GM18520 (cell line): Measurements from ENCODE around the gene DNMT3L.
"Not testable (repeated sequence)": the region's sequence is repeated elsewhere in the genome, so short reads cannot be mapped to it uniquely, and the experiment has no call there.

Experiments
- ATAC-seq: cut with Tn5 transposase; IDR thresholded peaks from one replicate; pipeline ENCODE4 v1.9.1; 2021; ENCODE audit not compliant: unreplicated experiment

The DNMT3L gene

DNA sequence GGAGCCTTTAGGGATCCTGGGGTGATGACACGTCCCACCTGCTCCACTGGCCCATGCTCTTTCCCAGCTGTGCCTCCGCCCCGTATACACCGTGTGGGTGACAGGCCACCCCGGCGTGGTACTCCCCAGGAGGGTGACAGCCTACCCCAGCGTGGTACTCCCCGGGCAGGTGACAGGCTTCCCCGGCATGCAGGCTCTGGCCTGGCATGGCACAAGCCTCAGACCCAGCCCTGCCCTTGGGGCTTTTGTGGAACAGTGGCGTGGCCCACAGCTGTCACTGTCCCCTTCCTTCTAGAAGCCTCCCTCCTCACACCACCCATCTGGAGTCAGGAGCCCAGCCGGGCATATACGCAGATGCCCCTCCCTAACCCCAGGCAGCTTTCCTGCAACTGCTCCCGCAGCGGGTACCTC, 33.5 kb upstream of the DNMT3L start:
- no peak for ATAC-seq

DNA sequence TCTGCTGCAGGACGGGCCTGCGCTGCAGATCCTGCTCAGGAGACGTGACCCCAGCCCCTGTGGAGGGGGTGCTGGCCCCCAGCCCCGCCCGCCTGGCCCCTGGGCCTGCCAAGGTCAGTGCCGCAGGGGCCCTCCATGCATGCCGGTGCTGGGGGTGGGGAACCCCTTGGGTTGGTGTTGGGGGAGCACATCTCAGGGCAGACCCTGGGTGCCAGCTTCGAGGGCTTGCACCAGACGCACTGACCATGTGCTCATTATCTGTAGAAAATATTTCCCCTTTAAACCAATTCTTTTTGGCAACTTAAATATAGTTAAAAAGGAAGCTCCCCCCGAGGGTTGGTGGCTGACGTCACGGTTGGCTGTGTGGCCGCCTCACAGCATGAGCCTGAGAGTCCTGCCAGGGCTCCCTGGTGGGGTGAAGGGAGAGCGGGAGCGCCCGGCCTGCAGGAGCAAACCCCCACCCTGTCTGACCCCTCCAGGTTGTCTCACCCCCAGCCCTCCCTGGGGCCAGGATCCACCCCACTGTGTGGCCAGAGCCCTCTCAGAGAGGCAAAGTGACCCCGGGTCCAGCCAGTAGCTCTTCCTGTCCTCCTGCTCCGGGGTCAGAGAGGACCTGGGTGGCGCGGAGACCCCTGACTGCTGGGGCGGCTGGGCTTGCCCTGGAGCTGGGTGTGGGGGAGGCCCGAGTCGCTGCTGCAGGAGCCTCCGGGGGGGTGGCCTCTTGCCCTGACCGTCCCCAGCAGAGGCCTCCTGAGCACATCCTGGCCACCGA, 32.9 kb upstream of the DNMT3L start:
- ATAC-seq: no peak

DNA sequence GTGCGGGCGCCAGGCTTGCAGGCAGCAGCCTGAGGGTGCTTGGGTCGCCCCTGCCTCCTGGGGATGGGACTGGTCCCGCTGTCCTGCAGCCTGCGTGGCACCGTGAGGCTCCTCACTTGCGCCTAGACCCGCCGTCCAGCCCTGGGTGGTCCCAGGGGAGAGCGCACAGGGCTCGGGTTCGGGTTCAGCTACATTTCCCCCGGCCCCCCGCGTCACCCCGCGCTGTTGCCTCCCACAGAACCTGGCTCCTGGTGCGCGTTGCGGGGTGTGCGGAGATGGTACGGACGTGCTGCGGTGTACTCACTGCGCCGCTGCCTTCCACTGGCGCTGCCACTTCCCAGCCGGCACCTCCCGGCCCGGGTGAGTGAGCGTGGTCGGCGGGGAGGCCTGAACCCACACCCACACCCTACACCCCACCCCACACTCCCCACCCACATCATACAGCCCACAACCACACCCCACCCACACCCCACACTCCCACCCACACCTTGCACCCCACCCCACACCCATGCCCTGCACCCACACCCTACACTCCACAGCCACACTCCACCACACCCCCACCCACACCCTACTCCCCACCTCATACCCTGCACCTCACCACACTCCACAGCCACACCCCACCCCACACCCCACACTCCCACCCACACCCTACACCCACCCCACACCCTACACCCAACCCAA, 32.0 kb upstream of the DNMT3L start:
- no peak for ATAC-seq

DNA sequence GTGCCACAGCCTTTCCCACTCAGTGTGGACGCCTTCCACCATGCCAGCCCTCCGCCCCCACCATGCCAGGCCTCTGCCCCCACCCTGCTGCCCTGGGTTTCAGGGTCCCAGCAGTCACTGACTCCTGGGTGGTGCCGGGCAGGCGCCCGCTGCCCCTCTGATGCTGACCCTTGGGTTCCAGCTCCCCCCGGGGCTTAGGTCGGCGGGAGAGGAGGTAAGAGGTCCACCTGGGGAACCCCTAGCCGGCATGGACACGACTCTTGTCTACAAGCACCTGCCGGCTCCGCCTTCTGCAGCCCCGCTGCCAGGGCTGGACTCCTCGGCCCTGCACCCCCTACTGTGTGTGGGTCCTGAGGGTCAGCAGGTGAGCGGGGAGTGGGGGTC, 31.1 kb upstream of the DNMT3L start:
- ATAC-seq: no peak

DNA sequence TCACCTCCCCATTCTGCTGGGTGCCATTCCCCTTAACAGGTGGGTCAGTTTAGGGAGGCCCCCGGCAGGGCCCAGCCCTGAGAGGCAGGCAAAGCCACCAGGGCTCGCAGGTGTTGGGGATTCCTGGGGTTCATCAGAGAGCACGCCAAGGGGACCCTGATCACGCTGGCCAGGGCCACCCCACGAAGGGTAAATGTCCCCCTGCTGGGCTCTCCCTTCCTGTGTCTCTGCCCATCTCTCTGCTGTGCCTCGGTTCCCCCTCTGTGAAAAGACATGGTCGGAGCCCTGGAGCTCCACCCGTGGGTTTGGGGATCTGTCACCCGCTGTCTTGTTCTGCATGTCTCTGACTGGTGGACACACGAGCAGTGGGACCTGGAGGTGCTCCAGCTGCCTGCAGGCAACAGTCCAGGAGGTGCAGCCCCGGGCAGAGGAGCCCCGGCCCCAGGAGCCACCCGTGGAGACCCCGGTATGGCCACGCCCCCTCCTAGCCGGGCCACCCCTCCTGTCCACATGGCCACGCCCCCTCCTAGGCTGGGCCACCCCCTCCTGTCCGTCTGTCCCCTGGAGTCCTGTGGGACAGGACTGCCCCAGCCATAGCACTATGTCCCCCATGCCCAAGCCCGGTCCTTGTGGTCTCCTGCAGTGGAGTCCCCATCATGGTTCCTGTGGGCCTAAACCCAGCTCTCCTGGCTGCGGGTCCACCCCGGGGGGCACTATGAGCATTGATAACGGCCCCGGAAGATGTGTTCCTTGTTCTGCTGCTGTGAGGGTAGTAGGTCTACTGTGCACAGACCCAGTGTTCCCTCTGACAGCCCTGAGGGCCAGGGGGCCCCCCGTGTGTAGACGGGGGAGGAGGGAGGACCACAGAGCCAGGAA, 30.5 kb upstream of the DNMT3L start:
- ATAC-seq: no peak

DNA sequence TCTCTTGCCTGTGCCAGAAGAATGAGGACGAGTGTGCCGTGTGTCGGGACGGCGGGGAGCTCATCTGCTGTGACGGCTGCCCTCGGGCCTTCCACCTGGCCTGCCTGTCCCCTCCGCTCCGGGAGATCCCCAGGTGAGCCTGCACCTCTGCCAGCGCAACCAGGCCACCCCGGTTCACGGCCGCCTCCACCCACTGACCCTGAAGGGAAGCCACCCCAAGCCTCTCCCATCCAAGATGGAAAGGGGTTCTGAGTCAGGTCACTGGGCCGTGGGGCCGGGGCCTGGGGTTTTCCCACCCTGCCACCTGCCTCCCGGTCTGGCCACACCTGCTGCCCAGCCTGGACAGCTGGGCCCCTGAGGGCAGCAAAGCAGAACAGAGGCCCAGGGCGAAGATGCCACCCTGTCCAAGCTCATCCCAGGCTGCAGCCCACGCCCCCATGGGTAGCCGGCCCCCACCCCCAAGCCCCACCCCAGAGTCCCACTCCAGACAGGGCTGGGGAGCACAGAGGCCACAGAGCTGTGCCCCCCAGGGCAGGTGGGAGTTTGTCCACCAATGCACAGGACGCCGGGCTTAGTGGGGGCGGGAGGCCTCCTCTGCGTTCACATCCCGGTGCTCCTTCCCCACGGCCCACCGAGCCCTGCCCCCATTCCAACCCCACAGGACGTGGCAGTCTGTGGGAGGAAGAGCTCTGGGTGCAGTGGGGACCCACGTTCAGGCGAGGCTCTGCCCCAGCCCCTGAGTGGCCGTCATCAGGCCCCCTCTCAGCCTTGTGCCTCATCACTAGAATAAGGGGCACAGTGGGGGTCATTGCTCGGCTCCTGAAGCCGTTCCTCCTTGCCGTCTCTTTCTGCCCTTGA, 29.6 kb upstream of the DNMT3L start:
- no peak for ATAC-seq

DNA sequence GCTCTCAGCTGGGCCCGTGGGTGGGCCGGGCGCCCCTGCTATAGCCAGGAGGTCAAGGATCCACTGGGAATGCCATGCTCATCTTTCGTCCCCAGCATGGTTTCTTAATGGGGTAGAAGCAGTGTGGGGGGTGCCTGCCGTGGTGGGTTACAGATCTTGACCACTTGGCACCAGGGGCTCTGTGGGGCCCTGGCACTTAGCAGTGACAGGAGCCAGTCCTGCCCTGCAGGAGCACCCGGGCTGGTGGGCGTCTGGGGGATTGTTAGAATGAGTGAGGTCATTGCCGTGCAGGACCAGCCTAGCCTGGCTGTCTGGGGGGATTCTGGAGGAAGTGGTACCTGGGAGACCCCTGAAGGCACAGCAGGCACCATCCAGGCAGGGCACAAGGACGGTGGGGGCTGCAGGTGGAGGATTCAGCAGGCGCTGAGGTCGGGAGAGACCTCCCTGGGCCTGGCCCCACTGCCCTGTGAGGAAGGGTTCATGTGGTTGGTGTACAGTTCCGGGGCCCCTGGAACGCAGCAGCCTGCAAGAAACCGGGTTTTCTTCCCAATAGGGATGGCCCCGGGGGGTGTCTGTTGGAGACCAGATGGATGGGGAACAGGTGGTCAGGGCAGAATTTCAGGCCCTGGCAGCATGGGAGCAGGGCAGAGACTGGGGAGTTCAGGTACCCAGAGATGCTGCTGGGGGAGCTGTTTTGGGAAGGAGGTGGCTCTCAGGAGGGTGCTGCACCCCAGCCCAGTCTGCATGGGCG, 28.8 kb upstream of the DNMT3L start:
- no peak for ATAC-seq

DNA sequence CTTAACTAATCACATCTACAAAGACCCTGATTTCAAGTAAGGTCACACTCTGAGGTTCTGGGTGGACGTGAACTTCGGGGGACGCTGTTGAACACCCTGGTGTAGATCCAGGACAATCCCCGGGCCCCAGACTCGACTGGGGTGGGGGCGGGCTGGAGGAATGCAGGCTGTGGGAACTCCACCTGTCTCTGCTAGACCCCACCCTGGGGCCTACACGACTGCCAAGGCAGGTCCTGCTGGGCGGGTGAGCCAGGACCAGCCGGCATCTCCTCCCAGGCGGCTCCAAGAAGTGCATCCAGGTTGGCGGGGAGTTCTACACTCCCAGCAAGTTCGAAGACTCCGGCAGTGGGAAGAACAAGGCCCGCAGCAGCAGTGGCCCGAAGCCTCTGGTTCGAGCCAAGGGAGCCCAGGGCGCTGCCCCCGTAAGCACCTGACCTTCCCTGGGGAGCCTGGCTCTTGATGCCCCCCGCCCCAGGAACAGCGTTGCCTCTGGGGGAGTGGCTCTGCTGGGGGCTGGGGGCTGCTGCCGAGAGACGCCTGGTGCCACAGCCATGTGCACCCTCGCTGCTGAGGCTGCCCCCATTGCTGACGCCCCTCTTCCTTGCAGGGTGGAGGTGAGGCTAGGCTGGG, 27.8 kb upstream of the DNMT3L start:
- no peak for ATAC-seq

DNA sequence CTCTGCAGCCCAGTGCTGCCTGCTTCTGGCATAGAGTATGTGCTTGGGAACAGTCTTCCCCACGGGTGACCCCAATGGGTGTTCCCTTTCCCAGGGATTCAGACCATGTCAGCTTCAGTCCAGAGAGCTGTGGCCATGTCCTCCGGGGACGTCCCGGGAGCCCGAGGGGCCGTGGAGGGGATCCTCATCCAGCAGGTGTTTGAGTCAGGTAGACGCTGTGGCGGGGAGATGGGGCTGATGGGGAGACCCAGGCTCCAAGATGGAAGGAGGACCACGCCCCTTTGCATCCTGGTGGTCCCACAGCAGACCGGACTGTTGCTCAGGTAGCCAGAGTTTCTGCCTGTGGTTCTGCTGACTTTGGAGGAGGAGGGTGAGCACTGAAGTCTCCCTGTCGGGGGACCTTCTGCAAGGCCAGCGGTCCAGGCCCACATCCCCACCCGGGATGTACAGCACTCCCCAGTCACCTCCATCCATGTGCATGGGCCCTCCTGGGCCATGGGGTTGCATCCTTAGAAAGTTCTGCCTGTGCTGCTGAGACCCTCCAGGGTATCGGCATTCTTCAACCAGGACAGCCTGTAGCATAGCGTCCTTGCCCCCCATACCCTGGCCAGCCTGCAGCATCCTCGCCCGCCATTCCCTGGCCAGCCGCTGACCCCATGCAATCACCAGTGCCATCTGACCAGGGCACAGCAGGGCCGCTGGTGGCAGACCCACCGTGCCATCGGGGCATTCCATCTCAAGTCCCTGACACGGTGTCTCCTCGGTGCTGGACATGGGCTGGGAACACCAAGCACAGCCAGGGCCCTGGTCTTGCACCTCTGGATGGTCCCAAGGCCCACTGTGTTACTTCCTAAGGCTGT, 26.8 kb upstream of the DNMT3L start:
- ATAC-seq: no peak

DNA sequence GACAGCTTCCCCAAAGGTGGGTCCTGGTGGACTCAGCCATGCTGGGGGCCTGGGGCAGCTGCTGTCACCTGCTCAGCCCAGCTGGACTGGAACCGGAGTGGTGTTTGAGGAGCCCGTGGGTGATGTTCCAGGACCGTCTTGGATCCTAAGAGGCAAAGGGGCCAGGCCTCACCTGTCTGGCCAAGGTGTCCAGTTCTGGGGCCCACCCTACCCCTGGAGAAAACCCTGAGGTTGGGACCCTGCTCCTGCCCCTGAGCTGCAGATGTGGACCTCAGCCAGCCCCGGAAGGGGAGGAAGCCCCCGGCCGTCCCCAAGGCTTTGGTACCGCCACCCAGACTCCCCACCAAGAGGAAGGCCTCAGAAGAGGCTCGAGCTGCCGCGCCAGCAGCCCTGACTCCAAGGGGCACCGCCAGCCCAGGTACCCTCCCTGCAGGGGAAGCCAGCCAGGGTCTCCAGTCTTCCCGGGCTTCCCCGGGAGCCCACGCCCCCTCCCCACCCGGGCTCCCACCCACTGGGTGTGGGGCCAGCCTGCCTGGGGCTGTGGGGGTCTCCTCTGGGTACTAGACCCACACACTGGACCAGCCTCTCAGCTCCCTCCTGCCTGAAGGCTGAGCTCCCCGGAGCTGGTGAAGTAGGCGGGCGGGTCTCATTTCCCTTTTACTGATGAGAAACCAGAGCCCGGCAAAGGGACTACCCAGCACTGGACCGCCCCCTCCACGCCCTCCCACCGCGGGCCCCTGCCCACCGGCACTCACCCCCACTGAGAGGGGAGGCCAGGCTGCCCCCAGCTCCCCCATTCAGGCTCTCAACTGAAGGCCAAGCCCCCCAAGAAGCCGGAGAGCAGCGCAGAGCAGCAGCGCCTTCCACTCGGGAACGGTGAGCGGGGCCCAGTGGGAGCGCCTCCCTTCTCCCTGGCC, 25.3 kb upstream of the DNMT3L start:
- ATAC-seq: no peak

DNA sequence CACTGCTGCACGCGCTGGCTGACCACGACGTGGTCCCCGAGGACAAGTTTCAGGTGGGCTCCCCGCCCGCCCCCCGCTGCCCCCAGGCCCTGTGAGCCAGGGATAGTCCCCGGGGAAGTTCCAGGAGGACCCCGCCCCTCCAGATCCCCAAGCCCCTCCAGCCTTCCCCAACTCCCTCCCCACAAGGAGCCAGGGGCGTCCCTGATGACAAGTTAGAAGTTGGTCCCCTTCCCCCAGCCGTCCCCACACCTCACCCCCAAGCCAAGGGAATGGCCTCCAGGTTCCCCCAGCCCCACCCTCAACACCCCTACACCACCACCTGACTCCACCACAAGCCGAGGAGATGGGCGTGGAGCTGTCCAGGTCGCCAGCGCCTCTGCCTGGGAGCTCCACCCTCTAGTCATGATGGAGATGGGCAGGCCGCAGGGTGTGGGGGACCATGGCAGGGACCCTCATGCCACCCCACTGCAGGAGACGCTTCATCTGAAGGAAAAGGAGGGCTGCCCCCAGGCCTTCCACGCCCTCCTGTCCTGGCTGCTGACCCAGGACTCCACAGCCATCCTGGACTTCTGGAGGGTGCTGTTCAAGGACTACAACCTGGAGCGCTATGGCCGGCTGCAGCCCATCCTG, 24.5 kb upstream of the DNMT3L start:
- no peak for ATAC-seq

DNA sequence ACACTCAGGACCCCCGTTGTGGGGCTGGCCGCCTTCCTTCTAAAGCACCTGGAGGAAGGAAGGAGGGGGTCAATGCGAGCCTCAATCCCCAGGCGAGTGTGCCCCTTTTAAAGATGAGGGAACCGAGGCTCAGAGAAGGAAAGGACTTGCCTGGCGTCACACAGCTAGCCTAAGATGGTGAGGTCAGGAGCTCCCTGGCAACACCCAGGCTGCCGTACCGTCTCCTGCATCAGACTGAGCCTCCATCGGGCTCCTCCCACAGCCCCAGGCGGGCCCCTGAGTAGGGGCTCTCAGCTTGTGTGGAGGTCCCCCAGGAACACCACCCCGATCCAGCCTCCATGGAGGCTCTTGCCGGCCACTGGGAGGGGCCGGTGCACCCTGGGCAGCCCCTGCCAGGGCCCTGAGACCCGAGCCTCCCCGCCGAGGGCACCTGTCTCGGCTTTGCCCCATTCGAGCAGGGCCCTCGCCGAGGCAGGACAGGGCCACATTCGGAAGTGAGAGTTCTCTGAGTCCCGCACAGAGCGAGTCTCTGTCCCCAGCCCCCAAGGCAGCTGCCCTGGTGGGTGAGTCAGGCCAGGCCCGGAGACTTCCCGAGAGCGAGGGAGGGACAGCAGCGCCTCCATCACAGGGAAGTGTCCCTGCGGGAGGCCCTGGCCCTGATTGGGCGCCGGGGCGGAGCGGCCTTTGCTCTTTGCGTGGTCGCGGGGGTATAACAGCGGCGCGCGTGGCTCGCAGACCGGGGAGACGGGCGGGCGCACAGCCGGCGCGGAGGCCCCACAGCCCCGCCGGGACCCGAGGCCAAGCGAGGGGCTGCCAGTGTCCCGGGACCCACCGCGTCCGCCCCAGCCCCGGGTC, 23.7 kb upstream of the DNMT3L start, which contains the start of gene AIRE:
Gene AIRE (plus strand): TSS at position 739 of the 855 bp plus-strand sequence. CDS start 131 bp downstream, outside the sequence.
- ATAC-seq: no peak

DNA sequence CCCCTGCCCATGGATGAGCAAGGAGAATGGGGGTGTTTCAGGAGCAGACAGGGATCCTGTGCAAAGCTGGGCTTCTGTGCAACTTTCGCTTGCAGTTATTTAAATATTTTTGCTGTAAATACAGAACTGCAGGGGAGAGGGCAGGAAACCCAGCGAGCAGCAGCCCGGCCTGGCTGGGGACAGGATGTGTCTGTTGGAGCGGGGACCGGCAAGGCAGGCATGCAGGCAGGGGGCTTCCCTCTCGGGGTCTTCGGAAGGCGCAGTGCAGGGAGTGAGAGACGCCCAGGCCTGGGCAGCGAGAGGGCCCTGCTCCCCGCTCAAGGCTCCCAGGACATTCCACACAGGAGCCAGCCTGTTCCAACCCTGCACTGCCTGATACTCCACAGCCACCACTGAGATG, 22.3 kb upstream of the DNMT3L start:
- no peak for ATAC-seq

DNA sequence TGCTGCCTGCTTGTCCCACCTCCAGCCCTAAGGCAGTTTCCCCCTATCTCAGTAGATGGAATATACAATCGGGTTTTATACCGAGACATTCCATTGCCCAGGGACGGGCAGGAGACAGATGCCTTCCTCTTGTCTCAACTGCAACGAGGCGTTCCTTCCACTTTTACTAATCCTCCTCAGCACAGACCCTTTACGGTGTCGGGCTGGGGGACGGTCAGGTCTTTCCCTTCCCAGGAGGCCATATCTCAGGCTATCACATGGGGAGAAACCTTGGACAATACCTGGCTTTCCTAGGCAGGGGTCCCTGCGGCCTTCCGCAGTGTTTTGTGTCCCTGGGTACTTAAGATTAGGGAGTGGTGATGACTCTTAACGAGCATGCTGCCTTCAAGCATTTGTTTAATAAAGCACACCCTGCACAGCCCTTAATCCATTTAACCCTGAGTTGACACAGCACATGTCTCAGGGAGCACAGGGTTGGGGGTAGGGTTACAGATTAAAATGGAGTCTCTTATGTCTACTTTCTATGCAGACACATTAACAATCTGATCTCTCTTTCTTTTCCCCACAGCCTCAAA, 21.6 kb upstream of the DNMT3L start:
- not testable (repeated sequence) for ATAC-seq

DNA sequence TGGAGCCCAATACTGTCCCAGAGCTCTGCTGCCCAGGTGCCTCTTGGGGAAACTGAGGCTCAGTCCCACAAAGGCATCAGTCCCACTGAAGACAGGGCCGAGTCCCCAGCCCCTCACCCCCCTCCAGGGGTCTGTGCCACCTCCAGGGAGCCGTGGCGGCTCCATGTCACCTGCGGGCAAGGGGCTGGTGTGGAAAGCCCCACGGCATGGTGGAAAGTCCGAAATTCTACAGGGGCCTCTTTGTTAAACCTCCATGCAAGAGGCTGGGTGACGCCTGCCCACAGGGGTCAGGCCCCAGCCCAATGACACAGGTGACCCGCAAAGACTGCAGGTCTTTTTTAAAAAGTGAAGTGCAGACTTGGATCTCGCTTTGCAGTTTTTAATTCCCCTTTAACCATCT, 20.7 kb upstream of the DNMT3L start:
- ATAC-seq: no peak

DNA sequence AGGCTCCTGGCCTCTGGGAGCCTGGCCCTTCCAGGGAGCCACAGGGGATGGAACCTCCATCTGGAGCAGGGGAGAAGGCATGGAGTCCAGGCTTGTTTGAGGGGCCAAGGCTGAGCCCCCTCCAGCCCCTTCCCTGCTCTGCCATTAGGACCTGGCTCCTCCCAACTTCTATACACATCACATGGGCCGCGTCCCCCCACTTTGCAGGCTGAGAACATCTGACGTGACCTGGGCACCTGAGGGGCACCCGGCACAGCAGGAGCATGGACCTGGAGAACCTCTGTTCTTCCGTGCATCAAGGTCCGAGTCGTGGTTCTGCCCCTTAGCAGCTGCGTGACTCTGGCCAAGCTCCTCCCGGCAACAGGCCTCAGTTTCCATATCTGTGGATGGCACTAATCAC, 20.1 kb upstream of the DNMT3L start:
- no peak for ATAC-seq
